HCT116 (cell line): ENCODE data around the gene CDC42BPA. TPM values are rescaled to one million over a fixed set of nuclear protein-coding genes. Genes with fewer than 3 reads are reported as not detected.

Experiments used
- ATAC-seq: fragments of 200-7000 bp; cut with Tn5 transposase; 2 replicates; pipeline ENCODE4 v1.9.1; 2020; ENCODE audit warnings: mild to moderate bottlenecking, moderate library complexity
- BruUV-seq: library from RNA; stranded (reverse); fragments of 400-500 nt; replicated peaks from 2 replicates; lab custom pipeline; 2021; lab: Mats Ljungman, UMichigan
- CTCF ChIA-PET: fragments of 300-600 bp; sonication (Branson Sonifier 250); formaldehyde crosslinking; loops from one replicate; lab custom pipeline; 2021; ENCODE audit warnings: antibody characterized with exemption; lab: Charles Lee
- POLR2A ChIA-PET: fragments of 300-600, 350-600 bp; sonication (Branson Sonifier 250); formaldehyde crosslinking; loops from one replicate; lab custom pipeline; 2021; ENCODE audit warnings: antibody characterized with exemption; lab: Charles Lee
- RAD21 ChIA-PET, 2 experiments: fragments of 300-600 bp; sonication (Branson Sonifier 250); formaldehyde crosslinking; loops; one replicate each; lab custom pipeline; 2023; ENCODE audit warnings: low total read pairs in 2 of 2; ENCODE audit not compliant: uncharacterized antibody in 2 of 2, unreplicated experiment in 2 of 2, low non-redundant PET in 1 of 2; lab: Charles Lee
- DNase-seq: peaks from one replicate; pipeline ENCODE4 v3.0.0-alpha.2; 2010; ENCODE audit warnings: low read depth, low spot score
- H2AFZ ChIP-seq: fragments of 200-600 bp; shearing (Covaris generic), sonication (generic); 2 replicates; pipeline ENCODE4 v1.6.1; 2017; ENCODE audit warnings: low read depth, mixed run types, mixed read lengths, antibody characterized with exemption, low read length; ENCODE audit not compliant: poor library complexity, severe bottlenecking
- H3K27ac ChIP-seq: 2 replicates; pipeline ENCODE4 v1.5.1; 2012; ENCODE audit warnings: low read depth, low read length
- H3K27me3 ChIP-seq: fragments of 200-600 bp; sonication (generic); 2 replicates; pipeline ENCODE4 v1.6.1; 2016; ENCODE audit warnings: mixed run types, low read length, mixed read lengths; ENCODE audit not compliant: insufficient read depth
- H3K36me3 ChIP-seq, 2 experiments: fragments of 200-500 bp in 1 of 2; fragments of 200-600 bp in 1 of 2; sonication (Bioruptor generic) in 1 of 2; sonication (generic) in 1 of 2; 2 replicates each; pipeline versions ENCODE4 v1.5.1 to v1.6.1; 2014 to 2016; ENCODE audit warnings: low read length in 2 of 2, inconsistent platforms in 1 of 2, mixed read lengths in 1 of 2, mixed run types in 1 of 2; ENCODE audit not compliant: insufficient read depth in 2 of 2, control insufficient read depth in 1 of 2
- H3K4me1 ChIP-seq, 2 experiments: fragments of 200-600 bp in 1 of 2; sonication (generic) in 1 of 2; 2 replicates each; pipeline versions ENCODE4 v1.5.1 to v1.6.1; 2012 to 2017; ENCODE audit warnings: low read length in 2 of 2, inconsistent platforms in 1 of 2, mild to moderate bottlenecking in 1 of 2, mixed read lengths in 1 of 2, mixed run types in 1 of 2, moderate library complexity in 1 of 2; ENCODE audit not compliant: insufficient read depth in 2 of 2, control insufficient read depth in 1 of 2
- H3K4me2 ChIP-seq: fragments of 200-600 bp; sonication (generic); 2 replicates; pipeline ENCODE4 v1.6.1; 2017; ENCODE audit warnings: mixed run types, low read length, mixed read lengths
- H3K4me3 ChIP-seq, 2 experiments: fragments of 200-600 bp in 1 of 2; sonication (generic) in 1 of 2; replicated peaks in 1 of 2; 2 replicates each; pipeline ENCODE4 v1.5.1; 2011 to 2016; ENCODE audit warnings: low read length in 2 of 2, control low read depth in 1 of 2, low read depth in 1 of 2, mild to moderate bottlenecking in 1 of 2, mixed read lengths in 1 of 2, mixed run types in 1 of 2
- H3K79me2 ChIP-seq: fragments of 200-600 bp; sonication (generic); 2 replicates; pipeline ENCODE4 v1.6.1; 2017; ENCODE audit warnings: mild to moderate bottlenecking, mixed run types, low read length, moderate library complexity, mixed read lengths; ENCODE audit not compliant: insufficient read depth
- H3K9ac ChIP-seq: fragments of 200-600 bp; sonication (generic); 2 replicates; pipeline ENCODE4 v1.6.1; 2016; ENCODE audit warnings: low read length, mixed read lengths
- H3K9me2 ChIP-seq: fragments of 200-600 bp; sonication (generic), shearing (Covaris generic); 2 replicates; pipeline ENCODE4 v1.6.1; 2017; ENCODE audit warnings: mixed run types, mild to moderate bottlenecking, moderate library complexity; ENCODE audit not compliant: insufficient read depth
- H3K9me3 ChIP-seq, 2 experiments: fragments of 200-500 bp in 1 of 2; fragments of 200-600 bp in 1 of 2; sonication (Bioruptor generic) in 1 of 2; sonication (generic) in 1 of 2; 2 replicates each; pipeline ENCODE4 v1.6.1; 2014 to 2017; ENCODE audit warnings: low read length in 2 of 2, mixed read lengths in 2 of 2, inconsistent platforms in 1 of 2, low read depth in 1 of 2, mild to moderate bottlenecking in 1 of 2, mixed run types in 1 of 2, moderate library complexity in 1 of 2; ENCODE audit not compliant: control insufficient read depth in 1 of 2, insufficient read depth in 1 of 2
- H4K20me1 ChIP-seq: fragments of 200-600 bp; sonication (generic), shearing (Covaris generic); 2 replicates; pipeline ENCODE4 v1.6.1; 2017; ENCODE audit warnings: mixed run types, mild to moderate bottlenecking, moderate library complexity; ENCODE audit not compliant: insufficient read depth
- CBX3 ChIP-seq: IDR thresholded peaks from 2 replicates; pipeline ENCODE4 v1.6.1; 2012; ENCODE audit warnings: low read depth
- ELF1 ChIP-seq: IDR thresholded peaks from 2 replicates; pipeline ENCODE4 v1.6.1; 2012; ENCODE audit warnings: low read depth, borderline replicate concordance
- EZH2phosphoT487 ChIP-seq: fragments of 200-600 bp; IDR thresholded peaks from 2 replicates; pipeline ENCODE4 v1.6.1; 2018; ENCODE audit warnings: antibody characterized with exemption, borderline replicate concordance
- JUND ChIP-seq: IDR thresholded peaks from 2 replicates; pipeline ENCODE4 v1.6.1; 2012
- SIN3A ChIP-seq: IDR thresholded peaks from 2 replicates; pipeline ENCODE4 v1.6.1; 2012; ENCODE audit warnings: low read depth
- SRF ChIP-seq: IDR thresholded peaks from 2 replicates; pipeline ENCODE4 v1.6.1; 2012; ENCODE audit warnings: low read depth
- TCF7L2 ChIP-seq: IDR thresholded peaks from 2 replicates; pipeline ENCODE4 v1.7.0; 2011; ENCODE audit warnings: borderline replicate concordance, inconsistent platforms; ENCODE audit not compliant: insufficient read depth, insufficient read length; ENCODE audit errors: extremely low read depth
- YY1 ChIP-seq: IDR thresholded peaks from 2 replicates; pipeline ENCODE4 v1.6.1; 2011; ENCODE audit warnings: low read length, low read depth, moderate library complexity, mild to moderate bottlenecking; ENCODE audit not compliant: insufficient replicate concordance; ENCODE audit errors: extremely low read depth
- ZNF274 ChIP-seq: fragments of 200-500 bp; sonication (Bioruptor generic); IDR thresholded peaks from 2 replicates; pipeline ENCODE4 v1.6.1; 2014; ENCODE audit warnings: mild to moderate bottlenecking, low read depth, low read length, inconsistent platforms
- intact Hi-C: fragments of 100-400 bp; cut with micrococcal nuclease; formaldehyde crosslinking; loops from 2 replicates; pipeline ENCODE4 v1.10.0; 2022
- total RNA-seq: library from RNA; stranded (reverse); gene quantifications from one replicate; pipeline ENCODE4 v1.2.1, GENCODE V29; 2021; ENCODE audit not compliant: unreplicated experiment
- TF ChIP-seq, protein P1 (sequence below), 3 experiments: fragments of 200-600 bp in 1 of 3; sonication (generic) in 1 of 3; IDR thresholded peaks in 2 of 3; conservative IDR thresholded peaks in 1 of 3; 2 replicates each; pipeline ENCODE4 v1.5.1; 2012 to 2017; ENCODE audit warnings: low read depth in 2 of 3, low read length in 2 of 3, antibody characterized with exemption in 1 of 3, borderline replicate concordance in 1 of 3, control low read depth in 1 of 3, mild to moderate bottlenecking in 1 of 3, mixed read lengths in 1 of 3, mixed run types in 1 of 3, moderate library complexity in 1 of 3; ENCODE audit not compliant: insufficient read depth in 1 of 3
- TF ChIP-seq, protein P2 (sequence below): IDR thresholded peaks from 2 replicates; pipeline ENCODE4 v1.6.1; 2012

CDC42BPA gene
- total RNA-seq, 1 experiment from 2014 or later = 44.0 TPM

DNA sequence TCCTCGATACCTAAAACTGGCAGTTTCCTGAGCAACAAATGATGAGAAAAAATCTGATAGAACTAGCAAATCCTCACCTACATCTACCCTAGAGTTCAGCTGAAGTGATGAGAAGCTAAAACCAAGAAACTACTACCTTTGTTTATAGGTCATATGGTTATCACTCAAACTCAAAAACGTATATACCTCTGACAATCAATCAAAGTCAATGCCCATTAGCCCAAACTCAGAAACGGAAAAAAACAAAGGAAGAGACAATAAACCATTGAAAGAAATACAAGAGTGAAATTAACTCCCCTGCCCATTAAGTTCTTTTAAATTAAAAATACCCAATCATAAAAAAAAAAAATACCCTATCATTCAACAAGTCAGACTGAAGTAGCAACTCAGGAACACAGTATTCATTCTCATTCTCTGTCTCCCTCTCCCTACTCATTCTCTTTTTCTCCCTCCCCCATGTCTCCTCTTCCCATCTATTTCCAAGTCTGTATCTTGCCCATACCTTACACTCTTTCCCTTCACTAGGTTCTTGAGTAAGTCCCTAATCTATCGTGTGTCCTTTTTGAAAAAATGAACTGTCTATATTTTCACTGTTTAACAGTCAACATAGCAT is 6.8 kb downstream of the CDC42BPA start:
- Histone ChIP-seq H2AFZ (no peak overlapping the region), H3K4me2 (no peak overlapping the region), H3K36me3 (no peaks in the 10 kb centered on the region), H3K27ac (no peak overlapping the region), H3K9me3 (no peaks in the 10 kb centered on the region), H3K4me1 (peaks cover 7 to 22% of the 10 kb centered on the region in 2 experiments), H3K4me3 (no peak overlapping the region), H3K9me2 (no peaks in the 10 kb centered on the region), H3K79me2 (peaks cover 100% of the 10 kb centered on the region), H3K9ac (no peak overlapping the region), H4K20me1 (peaks cover 4% of the 10 kb centered on the region; the same call in 1 of the 2 replicates), H3K27me3 (no peaks in the 10 kb centered on the region)
- ATAC-seq (no peak), DNase-seq (no peak)
- POLR2A ChIA-PET = no interaction called here
- RAD21 ChIA-PET = no interaction called here
- intact Hi-C loops = no loop called here
- CTCF ChIA-PET = no interaction called here
- TF ChIP-seq ZNF274 = no peak
- TF ChIP-seq JUND = no peak
- no peak for TF ChIP-seq CBX3
- TF ChIP-seq, protein P1, sequence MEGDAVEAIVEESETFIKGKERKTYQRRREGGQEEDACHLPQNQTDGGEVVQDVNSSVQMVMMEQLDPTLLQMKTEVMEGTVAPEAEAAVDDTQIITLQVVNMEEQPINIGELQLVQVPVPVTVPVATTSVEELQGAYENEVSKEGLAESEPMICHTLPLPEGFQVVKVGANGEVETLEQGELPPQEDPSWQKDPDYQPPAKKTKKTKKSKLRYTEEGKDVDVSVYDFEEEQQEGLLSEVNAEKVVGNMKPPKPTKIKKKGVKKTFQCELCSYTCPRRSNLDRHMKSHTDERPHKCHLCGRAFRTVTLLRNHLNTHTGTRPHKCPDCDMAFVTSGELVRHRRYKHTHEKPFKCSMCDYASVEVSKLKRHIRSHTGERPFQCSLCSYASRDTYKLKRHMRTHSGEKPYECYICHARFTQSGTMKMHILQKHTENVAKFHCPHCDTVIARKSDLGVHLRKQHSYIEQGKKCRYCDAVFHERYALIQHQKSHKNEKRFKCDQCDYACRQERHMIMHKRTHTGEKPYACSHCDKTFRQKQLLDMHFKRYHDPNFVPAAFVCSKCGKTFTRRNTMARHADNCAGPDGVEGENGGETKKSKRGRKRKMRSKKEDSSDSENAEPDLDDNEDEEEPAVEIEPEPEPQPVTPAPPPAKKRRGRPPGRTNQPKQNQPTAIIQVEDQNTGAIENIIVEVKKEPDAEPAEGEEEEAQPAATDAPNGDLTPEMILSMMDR (IDR thresholded peaks at IDR 0.05 in 2 of 3, conservative IDR thresholded peaks at IDR 0.05 in 1 of 3; ENCODE audit: borderline replicate concordance in 1 of 3, insufficient read depth in 1 of 3, low read depth in 2 of 3, low read length in 2 of 3) = no peak
- no peak for TF ChIP-seq SIN3A
- TF ChIP-seq, protein P2, sequence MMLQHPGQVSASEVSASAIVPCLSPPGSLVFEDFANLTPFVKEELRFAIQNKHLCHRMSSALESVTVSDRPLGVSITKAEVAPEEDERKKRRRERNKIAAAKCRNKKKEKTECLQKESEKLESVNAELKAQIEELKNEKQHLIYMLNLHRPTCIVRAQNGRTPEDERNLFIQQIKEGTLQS = no peak
- TF ChIP-seq TCF7L2 = no peak
- no peak for TF ChIP-seq ELF1
- TF ChIP-seq EZH2phosphoT487 = no peak
- no peak for TF ChIP-seq SRF
- no peak for TF ChIP-seq YY1
- no TSS peak for BruUV-seq
